ENCODE measurements around the gene SETD1A.

GRCh38 chr16:30995927-30996323 is 38.4 kb downstream of the SETD1A start:
- no peak for TF ChIP-seq CTCF (IDR thresholded peaks at IDR 0.05)
- no peak for TF ChIP-seq POLR2A (IDR thresholded peaks at IDR 0.05)

All from adrenal gland (tissue), 5 donors.